Islet precursor cell (in vitro differentiated cells): ENCODE results near the gene CTIF.

Experiments used
- DNase-seq: peaks from one replicate; pipeline ENCODE4 v3.0.0-alpha.2; 2018

Gene CTIF

DNA sequence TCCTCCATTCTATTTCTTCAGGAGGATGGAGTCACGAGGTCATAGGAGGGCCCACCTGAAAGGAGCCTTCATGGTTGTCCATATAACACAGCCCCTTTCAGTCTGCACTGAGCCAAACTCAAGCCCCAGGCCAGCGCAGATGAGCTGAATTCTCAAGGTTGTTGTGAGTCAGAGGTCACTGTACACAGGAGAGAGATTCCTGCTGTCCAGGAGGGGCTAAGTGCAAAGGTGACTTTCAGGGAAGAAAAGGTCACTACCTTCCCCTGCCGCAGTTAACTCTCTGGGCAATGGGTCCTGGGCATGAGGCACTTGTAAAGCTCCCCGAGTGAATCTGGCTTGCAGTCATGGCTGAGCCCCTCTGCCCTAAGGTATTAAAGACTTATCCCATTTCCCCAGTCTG lies 150.7 kb downstream of the CTIF start:
- no peak for DNase-seq

- no peak for DNase-seq
Measured at GRCh38 chr18:48690494-48690893, 151.7 kb downstream of the CTIF start.

DNA sequence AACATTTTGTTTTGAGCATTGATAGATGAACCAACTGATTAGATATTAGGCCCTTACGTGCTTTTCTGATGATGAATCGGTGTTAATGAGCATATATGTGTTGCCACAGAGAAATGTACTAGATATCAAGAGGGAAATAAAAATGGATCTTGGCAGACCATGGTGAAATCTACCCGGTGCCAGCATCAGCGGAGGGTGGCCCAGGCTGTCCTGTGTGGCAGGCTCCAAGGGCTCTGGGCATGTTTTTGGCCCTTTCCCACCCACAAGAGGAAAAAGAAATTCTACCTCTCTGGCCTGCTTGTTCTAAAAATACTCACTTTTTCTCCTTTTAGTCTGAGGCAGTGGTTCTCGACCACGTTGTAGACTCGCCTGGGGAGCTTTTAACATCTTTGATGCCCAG lies 154.2 kb downstream of the CTIF start:
- no peak for DNase-seq

GRCh38 chr18:48693625-48694262 lies 154.9 kb downstream of the CTIF start:
- no peak for DNase-seq

DNA sequence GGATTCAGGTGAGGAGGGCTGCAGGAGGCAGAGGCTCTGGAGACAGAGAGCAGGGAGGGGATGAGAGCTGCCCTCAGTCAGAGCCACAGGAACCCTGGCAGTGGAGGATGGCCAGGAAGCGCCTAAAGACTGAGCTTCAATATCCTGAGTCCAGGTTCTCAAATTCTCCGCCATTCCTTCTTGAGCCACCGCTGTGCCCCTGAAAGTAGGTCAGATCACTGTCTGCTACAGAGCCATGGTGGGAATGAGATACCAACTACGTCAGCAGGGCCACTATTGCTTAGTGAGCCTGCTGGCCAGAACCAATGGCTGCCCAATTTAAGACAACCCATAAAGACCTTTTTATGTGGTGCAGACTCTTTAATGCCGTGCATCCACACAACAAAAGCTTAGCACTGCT lies 155.5 kb downstream of the CTIF start:
- no peak for DNase-seq

GRCh38 chr18:48695671-48696070 lies 156.8 kb downstream of the CTIF start:
- no peak for DNase-seq

DNA sequence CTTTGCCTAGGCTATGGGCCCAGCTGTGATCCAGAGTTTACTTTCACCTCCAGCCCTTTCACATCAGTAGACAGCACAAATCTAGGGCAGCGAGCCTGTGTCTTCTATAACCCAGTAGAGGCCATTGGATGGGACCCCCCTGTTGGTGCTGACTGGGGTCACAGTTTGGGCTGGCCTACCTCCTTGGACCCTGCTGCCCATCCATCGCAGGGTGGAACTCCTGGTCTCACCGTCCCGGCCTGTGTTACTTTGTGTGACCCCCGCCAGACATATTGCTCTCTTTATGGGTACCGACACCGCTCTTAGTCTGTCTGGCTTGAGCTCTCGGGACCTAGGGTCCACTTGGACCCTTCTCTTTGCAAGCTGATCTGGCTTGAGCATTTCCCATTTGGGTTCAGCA lies 157.4 kb downstream of the CTIF start:
- no peak for DNase-seq

DNA sequence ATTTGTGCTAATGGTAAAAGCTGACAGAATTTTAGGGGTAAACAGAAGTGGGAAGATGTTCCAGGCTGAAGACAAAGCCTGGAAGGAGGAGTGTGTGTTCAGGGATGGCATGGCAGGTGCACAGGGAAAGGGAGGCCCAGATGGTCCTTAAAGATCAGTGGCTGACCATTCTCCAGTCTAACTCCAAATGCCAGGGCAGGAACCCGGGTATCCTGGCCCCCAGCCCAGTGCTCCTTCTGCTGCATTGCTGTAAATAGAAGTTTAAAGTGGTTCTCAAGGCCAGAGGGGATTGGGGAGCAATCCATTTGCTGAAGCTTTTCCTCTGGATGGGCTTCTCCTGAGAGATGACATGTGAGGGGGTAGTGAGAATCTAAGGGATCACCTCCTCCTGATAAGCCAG lies 158.6 kb downstream of the CTIF start:
- DNase-seq: no peak

GRCh38 chr18:48698707-48699106 lies 159.9 kb downstream of the CTIF start:
- DNase-seq: no peak

- DNase-seq: no peak
Measured at GRCh38 chr18:48699761-48700160, 160.9 kb downstream of the CTIF start.

- no peak for DNase-seq
Measured at GRCh38 chr18:48700446-48700845, 161.6 kb downstream of the CTIF start.

DNA sequence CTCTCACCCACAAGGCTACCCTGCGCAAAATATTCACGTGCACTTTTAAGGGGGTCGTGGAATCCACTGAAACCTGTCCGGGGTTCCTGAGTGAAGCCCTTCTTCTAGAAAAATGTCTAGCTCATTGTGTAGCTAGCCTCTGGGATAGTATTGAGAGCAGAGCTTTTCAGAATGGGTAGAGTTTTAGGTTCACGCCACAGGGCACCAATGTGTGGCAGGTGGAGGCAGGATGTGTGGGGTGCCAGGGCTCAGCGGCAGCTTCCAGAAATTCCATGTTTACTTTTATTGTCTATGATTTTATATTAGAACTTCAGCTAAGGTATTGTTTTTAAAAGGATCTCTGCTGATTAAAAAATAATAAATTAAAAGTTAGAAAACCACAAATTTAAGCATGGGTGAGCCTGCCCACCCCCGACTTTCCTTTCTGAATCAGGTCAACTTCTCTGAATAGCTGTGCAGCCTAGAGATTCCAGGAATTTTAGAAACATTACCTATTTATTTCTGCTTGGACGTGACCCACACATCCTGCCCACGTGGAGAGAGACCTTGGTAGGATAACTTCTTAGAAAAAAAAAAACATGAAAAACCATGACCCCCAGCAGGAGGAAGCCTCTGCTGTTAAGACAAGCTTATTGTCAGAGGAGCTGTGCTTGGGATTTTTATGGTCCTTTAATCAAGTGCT lies 163.7 kb downstream of the CTIF start:
- no peak for DNase-seq

DNA sequence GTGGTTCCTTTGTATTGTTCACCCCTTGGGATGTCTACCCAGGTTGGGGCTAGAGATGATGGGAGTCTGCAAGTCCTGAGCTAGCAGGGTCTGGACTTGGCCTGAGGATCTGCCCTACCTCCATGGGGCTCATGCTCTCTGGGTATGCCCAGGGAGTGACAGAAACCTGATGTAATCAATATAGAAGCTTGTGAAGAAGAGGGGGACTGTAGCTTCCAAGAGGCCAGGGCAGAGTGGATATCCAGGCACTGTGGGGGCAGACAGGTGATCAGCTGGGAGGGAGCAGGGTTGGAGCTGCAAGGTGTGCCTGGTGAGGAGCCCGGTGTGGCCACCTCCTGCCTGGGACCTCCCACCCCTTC lies 164.2 kb downstream of the CTIF start:
- no peak for DNase-seq

- DNase-seq: no peak
Measured at GRCh38 chr18:48703418-48703817, 164.6 kb downstream of the CTIF start.

DNA sequence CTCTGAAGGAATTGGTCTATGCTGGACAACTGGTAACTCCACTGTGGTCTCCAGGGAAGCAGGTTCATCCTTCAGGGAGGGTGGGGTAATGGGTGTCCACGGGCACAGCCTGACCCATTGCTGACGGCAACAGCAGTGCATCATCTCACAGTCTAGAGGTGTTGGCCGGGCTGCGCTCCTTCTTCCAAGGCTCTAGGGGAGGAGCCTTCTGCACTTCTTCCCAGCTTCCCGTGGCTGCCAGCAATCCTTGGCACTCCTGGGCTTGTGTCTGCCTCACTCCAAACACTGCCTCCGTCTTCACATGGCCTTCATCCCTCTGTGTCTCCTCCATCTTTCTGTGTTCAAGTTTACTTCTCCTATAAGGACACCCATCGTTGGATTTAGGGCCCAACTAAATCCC lies 166.2 kb downstream of the CTIF start:
- DNase-seq: no peak

DNA sequence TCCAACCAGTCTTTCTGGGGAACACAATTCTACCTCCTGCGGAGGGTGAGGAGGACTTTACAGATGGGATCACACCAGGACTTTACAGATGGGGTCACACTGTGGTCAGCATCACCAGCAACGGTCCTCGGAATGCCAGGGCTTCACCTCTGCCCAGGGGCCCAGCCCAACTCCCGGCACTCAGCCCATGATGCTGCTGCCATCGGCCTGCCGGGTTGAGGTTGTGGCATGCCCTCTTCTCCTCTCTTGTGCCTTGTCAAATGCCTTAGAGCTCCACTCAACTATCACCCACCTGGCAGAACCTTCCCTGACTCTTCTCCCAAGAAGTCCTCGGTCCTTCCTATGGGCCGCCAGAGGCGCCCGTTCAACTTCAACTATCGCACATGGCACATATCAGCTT lies 166.7 kb downstream of the CTIF start:
- DNase-seq: no peak

DNA sequence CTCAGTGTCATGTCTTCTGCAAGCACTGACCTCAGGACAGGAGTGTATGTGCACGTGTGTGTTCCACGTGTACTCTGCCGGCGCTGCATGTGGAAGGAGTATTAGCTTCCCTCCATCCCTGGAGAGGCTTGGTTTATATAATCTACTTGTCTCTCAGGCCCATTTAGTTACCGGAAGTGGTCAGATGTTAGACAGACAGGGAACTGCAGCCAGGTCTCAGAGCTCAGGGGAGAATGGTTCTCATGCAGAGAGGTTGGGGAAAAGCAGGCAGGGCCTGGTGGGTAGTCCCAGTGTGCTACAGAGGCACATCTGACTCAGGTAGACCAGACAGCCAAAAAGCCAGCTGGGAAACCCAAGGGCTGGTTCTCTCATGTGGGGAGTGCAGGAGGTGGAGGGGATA lies 167.9 kb downstream of the CTIF start:
- no peak for DNase-seq

- DNase-seq: no peak
Measured at GRCh38 chr18:48707636-48708296, 168.9 kb downstream of the CTIF start.

DNA sequence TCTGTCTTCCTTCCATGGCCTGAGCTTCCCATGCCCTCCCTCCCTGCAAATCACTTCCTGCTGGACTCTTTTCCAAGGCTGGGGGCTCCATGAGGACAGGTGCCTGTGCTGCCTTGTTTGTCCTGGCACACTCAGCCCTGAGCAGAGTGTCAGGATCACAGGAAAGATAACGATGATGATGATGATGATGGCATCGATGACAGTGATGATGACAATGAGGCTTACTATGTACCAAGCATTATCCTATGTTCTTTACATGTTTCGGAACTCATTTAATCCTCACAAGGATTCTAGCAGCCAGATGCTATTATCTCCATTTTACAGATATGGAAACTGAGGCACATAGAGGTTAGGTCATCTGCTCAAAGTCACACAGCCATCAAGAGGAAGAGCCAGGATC lies 170.0 kb downstream of the CTIF start:
- no peak for DNase-seq

- DNase-seq: no peak
Measured at GRCh38 chr18:48709371-48710062, 170.7 kb downstream of the CTIF start.

GRCh38 chr18:48711651-48712486 lies 173.0 kb downstream of the CTIF start:
- DNase-seq: peak; percentile 84

DNA sequence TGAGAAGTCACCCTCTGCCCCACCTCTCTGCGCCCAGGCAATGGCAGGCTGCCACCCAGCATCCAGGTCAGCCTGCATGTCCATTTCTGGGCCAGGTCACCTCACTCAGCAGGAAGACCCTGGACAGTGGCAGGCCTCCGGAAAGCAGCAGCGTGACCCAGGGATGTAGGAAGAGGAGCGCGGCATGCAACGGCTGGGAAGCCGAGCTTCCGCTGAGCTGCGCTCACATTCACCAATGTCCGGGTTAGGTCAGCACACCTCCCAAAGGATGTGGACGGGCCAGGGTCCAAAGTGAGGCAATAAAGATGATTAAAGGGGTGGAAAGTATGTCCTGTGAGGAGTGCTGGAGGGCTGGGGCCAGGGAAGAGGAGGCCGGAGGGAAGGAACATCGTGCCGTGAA lies 174.5 kb downstream of the CTIF start:
- no peak for DNase-seq

GRCh38 chr18:48714873-48715272 lies 176.0 kb downstream of the CTIF start:
- no peak for DNase-seq
